Fibroblast of pulmonary artery (primary cell): ENCODE measurements around the gene GAB4.
"Not testable (repeated sequence)": the region's sequence is repeated elsewhere in the genome, so short reads cannot be mapped to it uniquely, and the experiment has no call there.

Source experiments
- DNase-seq: peaks from one replicate; pipeline ENCODE4 v3.0.0-alpha.2; 2010; ENCODE audit warnings: low read depth
- H3K4me3 ChIP-seq: replicated peaks from 2 replicates; pipeline ENCODE4 v1.5.1; 2011; ENCODE audit warnings: low read depth, mild to moderate bottlenecking, control low read depth, low read length, moderate library complexity
- TF ChIP-seq, protein P1 (sequence below): IDR thresholded peaks from 2 replicates; pipeline ENCODE4 v1.5.1; 2011; ENCODE audit warnings: mild to moderate bottlenecking, control low read depth, low read length, inconsistent platforms; ENCODE audit errors: missing control alignments

Gene GAB4

GRCh38 chr22:17035246-17035645, 27.2 kb upstream of the GAB4 start:
- no peak for DNase-seq
- TF ChIP-seq, protein P1, sequence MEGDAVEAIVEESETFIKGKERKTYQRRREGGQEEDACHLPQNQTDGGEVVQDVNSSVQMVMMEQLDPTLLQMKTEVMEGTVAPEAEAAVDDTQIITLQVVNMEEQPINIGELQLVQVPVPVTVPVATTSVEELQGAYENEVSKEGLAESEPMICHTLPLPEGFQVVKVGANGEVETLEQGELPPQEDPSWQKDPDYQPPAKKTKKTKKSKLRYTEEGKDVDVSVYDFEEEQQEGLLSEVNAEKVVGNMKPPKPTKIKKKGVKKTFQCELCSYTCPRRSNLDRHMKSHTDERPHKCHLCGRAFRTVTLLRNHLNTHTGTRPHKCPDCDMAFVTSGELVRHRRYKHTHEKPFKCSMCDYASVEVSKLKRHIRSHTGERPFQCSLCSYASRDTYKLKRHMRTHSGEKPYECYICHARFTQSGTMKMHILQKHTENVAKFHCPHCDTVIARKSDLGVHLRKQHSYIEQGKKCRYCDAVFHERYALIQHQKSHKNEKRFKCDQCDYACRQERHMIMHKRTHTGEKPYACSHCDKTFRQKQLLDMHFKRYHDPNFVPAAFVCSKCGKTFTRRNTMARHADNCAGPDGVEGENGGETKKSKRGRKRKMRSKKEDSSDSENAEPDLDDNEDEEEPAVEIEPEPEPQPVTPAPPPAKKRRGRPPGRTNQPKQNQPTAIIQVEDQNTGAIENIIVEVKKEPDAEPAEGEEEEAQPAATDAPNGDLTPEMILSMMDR, result no peak
- H3K4me3 ChIP-seq, result no peak overlapping the region

- DNase-seq, result not testable (repeated sequence)
These were observed 26.5 kb upstream of the GAB4 start for GRCh38 chr22:17034532-17034931.

GRCh38 chr22:17032277-17032676, 24.3 kb upstream of the GAB4 start:
- H3K4me3 ChIP-seq, DNase-seq: not testable (repeated sequence)

More at GRCh38 chr22:17034532-17034931, 26.5 kb upstream of the GAB4 start:
- not testable (repeated sequence) for H3K4me3 ChIP-seq

- DNase-seq, H3K4me3 ChIP-seq: not testable (repeated sequence)
These were observed 16.4 kb upstream of the GAB4 start for GRCh38 chr22:17024380-17024779.

- not testable (repeated sequence) for DNase-seq, H3K4me3 ChIP-seq
These were observed 7.5 kb upstream of the GAB4 start for GRCh38 chr22:17015552-17015951.

- H3K4me3 ChIP-seq, DNase-seq: not testable (repeated sequence)
These were observed 6.0 kb upstream of the GAB4 start for GRCh38 chr22:17014101-17014440.

DNA sequence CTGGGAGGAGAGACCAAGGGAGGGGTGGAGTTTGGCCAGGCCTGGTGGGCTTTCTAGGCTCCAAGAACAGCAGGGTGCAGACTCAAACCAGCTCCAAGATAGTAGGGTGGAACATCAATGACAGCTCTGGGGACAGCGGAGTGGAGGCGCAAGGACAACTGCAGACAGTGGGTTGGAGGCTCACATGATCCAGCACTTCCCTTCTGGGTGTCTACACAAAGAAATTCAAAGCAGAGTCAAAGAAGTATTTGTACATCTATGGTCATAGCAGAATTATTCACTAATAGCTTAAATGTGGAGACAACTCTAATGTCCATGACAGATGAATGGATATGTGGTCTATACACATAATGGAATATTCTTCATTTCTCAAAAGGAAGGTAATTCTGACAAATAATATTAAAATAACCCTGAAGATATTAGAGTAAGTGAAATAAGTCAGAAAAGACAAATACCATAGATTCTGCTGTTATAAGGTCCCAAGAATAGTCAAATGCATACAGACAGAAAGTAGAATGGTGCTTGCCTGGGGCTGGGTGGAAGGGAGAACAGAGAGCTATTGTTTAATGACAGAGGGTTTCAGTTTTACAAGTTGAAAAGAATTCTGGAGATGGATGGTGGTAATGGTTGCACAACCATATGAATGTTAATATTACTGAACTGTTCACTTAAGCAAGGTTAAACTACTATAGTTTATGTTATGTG, 5.5 kb upstream of the GAB4 start:
- DNase-seq, result no peak
- H3K4me3 ChIP-seq, result no peak overlapping the region
- TF ChIP-seq, protein P1, result no peak

- TF ChIP-seq, protein P1, result no peak
- DNase-seq, result no peak
These were observed 4.2 kb upstream of the GAB4 start for GRCh38 chr22:17012267-17012666.

GRCh38 chr22:17009640-17010291, 1.7 kb upstream of the GAB4 start:
- DNase-seq, result no peak
- TF ChIP-seq, protein P1, result no peak
- H3K4me3 ChIP-seq, result no peak overlapping the region

More at GRCh38 chr22:17012267-17012666, 4.2 kb upstream of the GAB4 start:
- H3K4me3 ChIP-seq, result no peak overlapping the region
